CD4-positive, alpha-beta T cell (primary cell): ENCODE results near the gene CETP. TPM values are rescaled to one million over a fixed set of nuclear protein-coding genes. Genes with fewer than 3 reads are reported as not detected.

ENCODE experiments used
- ATAC-seq: fragments of 200-7000 bp; cut with Tn5 transposase; one replicate; pipeline ENCODE4 v1.10.0; 2022; ENCODE audit warnings: mild to moderate bottlenecking; ENCODE audit not compliant: poor library complexity
- CTCF ChIA-PET: fragments of 350-600 bp; sonication (Branson Sonifier 250); formaldehyde crosslinking; loops from one replicate; lab custom pipeline; 2021; ENCODE audit warnings: antibody characterized with exemption, inconsistent platforms; lab: Charles Lee
- POLR2A ChIA-PET: fragments of 350-600 bp; sonication (Branson Sonifier 250); formaldehyde crosslinking; loops from one replicate; lab custom pipeline; 2021; ENCODE audit warnings: antibody characterized with exemption, inconsistent platforms; lab: Charles Lee
- DNase-seq, 14 experiments: peaks; one replicate each; pipeline ENCODE4 v3.0.0-alpha.2; 2013 to 2020; ENCODE audit warnings: mixed read lengths in 2 of 14
- H3K27ac ChIP-seq, 2 donors: one replicate each; pipeline versions ENCODE4 v1.5.1 to v1.7.0; 2013; ENCODE audit warnings: low read length in 2 of 2, low read depth in 1 of 2, mild to moderate bottlenecking in 1 of 2
- H3K27me3 ChIP-seq, 2 experiments: 1 replicate in 1 of 2; 2 replicates in 1 of 2; pipeline versions ENCODE4 v1.6.1 to v1.7.0; 2013; ENCODE audit warnings: low read length in 2 of 2, control low read depth in 1 of 2, mild to moderate bottlenecking in 1 of 2, moderate library complexity in 1 of 2; ENCODE audit not compliant: insufficient read depth in 2 of 2, control insufficient read depth in 1 of 2
- H3K36me3 ChIP-seq: one replicate; pipeline ENCODE4 v1.6.1; 2013; ENCODE audit warnings: low read length, control low read depth; ENCODE audit not compliant: insufficient read depth
- H3K4me1 ChIP-seq: one replicate; pipeline ENCODE4 v1.6.1; 2013; ENCODE audit warnings: low read length, control low read depth; ENCODE audit not compliant: insufficient read depth
- H3K4me3 ChIP-seq: one replicate; pipeline ENCODE4 v1.5.1; 2013; ENCODE audit warnings: mild to moderate bottlenecking, low read length, moderate library complexity
- H3K9me3 ChIP-seq, 2 experiments: 1 replicate in 1 of 2; 2 replicates in 1 of 2; pipeline versions ENCODE4 v1.6.1 to v1.7.0; 2013; ENCODE audit warnings: low read length in 2 of 2, mild to moderate bottlenecking in 2 of 2, control low read depth in 1 of 2, moderate library complexity in 1 of 2; ENCODE audit not compliant: control insufficient read depth in 1 of 2, insufficient read depth in 1 of 2
- H3K27ac Mint-ChIP-seq: one replicate; pipeline ENCODE4 v1.8.0; 2020; ENCODE audit warnings: mixed read lengths
- H3K27me3 Mint-ChIP-seq: one replicate; pipeline ENCODE4 v1.8.0; 2021; ENCODE audit warnings: mixed read lengths
- H3K36me3 Mint-ChIP-seq: one replicate; pipeline ENCODE4 v1.8.0; 2021; ENCODE audit warnings: low read depth, mixed read lengths
- H3K4me1 Mint-ChIP-seq: one replicate; pipeline ENCODE4 v1.8.0; 2021; ENCODE audit warnings: low read depth, mixed read lengths
- H3K4me3 Mint-ChIP-seq: one replicate; pipeline ENCODE4 v1.8.0; 2020; ENCODE audit warnings: mild to moderate bottlenecking, mixed read lengths
- H3K9me3 Mint-ChIP-seq: one replicate; pipeline ENCODE4 v1.8.0; 2020; ENCODE audit warnings: mixed read lengths
- intact Hi-C, 2 experiments: fragments of 100-400 bp; cut with DNase I in 1 of 2; cut with micrococcal nuclease in 1 of 2; formaldehyde crosslinking; loops; one replicate each; pipeline versions ENCODE4 v1.15.1 to v1.9.0; 2023 to 2025; cut with DNase I, micrococcal nuclease
- polyA plus RNA-seq, 2 donors: library from polyadenylated mRNA; unstranded; fragments of 120-200 nt; gene quantifications; one replicate each; pipeline ENCODE4 v1.2.1, GENCODE V29; 2013
- total RNA-seq, 174 experiments: library from RNA in 2 of 174; stranded (reverse) in 2 of 174; gene quantifications; one replicate each; pipeline ENCODE4 v1.2.3 and lab custom pipeline; 2021 to 2026
- TF ChIP-seq, protein P1 (sequence below): fragments of 200-600 bp; IDR thresholded peaks from one replicate; pipeline ENCODE4 v1.8.0; 2022; ENCODE audit warnings: antibody characterized with exemption, mild to moderate bottlenecking

CETP gene
- total RNA-seq (not detected), total RNA-seq (lab: John Stamatoyannopoulos, UW) (0 to 0.51 (median 0.06) reads per million in 172 experiments)
- polyA plus RNA-seq (2013, experiment 1 of 2), result 1.7 TPM
- 0.97 TPM for polyA plus RNA-seq (2013, experiment 2 of 2)

DNA sequence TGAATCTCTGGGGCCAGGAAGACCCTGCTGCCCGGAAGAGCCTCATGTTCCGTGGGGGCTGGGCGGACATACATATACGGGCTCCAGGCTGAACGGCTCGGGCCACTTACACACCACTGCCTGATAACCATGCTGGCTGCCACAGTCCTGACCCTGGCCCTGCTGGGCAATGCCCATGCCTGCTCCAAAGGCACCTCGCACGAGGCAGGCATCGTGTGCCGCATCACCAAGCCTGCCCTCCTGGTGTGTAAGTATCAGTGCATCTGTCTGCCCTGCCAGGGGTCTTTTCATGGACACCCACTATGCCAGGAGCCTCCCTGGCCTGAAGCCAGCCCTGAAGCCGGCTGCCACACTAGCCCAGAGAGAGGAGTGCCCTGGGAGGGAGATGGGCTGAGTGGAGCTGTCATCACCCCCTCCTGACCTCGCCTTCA, at the start of gene CETP:
Gene CETP, plus strand, starts transcription at position 100 of the 431 bp plus-strand sequence. Its CDS starts 30 bp downstream, at position 130.
- H3K27ac ChIP-seq, result no peak within 1 kb of the TSS
- H3K27me3 Mint-ChIP-seq, result no peaks in the 10 kb centered on the region
- H3K9me3 ChIP-seq, result no peaks in the 10 kb centered on the region
- H3K27ac Mint-ChIP-seq, result no peak within 1 kb of the TSS
- CTCF ChIA-PET, result no interaction called here
- no peak for ATAC-seq
- intact Hi-C loops, result no loop called here
- H3K4me3 Mint-ChIP-seq, result no peak within 1 kb of the TSS
- H3K4me3 ChIP-seq, result no peak within 1 kb of the TSS
- TF ChIP-seq, protein P1, sequence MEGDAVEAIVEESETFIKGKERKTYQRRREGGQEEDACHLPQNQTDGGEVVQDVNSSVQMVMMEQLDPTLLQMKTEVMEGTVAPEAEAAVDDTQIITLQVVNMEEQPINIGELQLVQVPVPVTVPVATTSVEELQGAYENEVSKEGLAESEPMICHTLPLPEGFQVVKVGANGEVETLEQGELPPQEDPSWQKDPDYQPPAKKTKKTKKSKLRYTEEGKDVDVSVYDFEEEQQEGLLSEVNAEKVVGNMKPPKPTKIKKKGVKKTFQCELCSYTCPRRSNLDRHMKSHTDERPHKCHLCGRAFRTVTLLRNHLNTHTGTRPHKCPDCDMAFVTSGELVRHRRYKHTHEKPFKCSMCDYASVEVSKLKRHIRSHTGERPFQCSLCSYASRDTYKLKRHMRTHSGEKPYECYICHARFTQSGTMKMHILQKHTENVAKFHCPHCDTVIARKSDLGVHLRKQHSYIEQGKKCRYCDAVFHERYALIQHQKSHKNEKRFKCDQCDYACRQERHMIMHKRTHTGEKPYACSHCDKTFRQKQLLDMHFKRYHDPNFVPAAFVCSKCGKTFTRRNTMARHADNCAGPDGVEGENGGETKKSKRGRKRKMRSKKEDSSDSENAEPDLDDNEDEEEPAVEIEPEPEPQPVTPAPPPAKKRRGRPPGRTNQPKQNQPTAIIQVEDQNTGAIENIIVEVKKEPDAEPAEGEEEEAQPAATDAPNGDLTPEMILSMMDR, result no peak
- H3K36me3 ChIP-seq, result no peaks in the 10 kb centered on the region
- no peak for DNase-seq
- H3K4me1 Mint-ChIP-seq, result peaks cover 19% of the 10 kb centered on the region
- no peaks in the 10 kb centered on the region for H3K9me3 Mint-ChIP-seq
- no peaks in the 10 kb centered on the region for H3K27me3 ChIP-seq
- H3K36me3 Mint-ChIP-seq, result no peaks in the 10 kb centered on the region
- peaks cover 20% of the 10 kb centered on the region for H3K4me1 ChIP-seq
- POLR2A ChIA-PET, result interaction anchor here (0.9 kb wide), 1 partner anchor 11 kb away, joined by 3 read pairs; no protein-coding TSS in a partner anchor

GRCh38 chr16:56912746-56913708, 48.7 kb upstream of the CETP start:
- peaks cover 23% of the 10 kb centered on the region for H3K4me1 Mint-ChIP-seq
- no peaks in the 10 kb centered on the region for H3K27me3 Mint-ChIP-seq
- no peaks in the 10 kb centered on the region for H3K36me3 Mint-ChIP-seq
- TF ChIP-seq, protein P1, result no peak
- ChIA-PET CTCF (no interaction called here), POLR2A (interaction anchor here (0.6 kb wide), 1 partner anchor 35 kb away, joined by 3 read pairs; no protein-coding TSS in a partner anchor)
- no peak overlapping the region for H3K27ac Mint-ChIP-seq
- Histone ChIP-seq H3K4me3 (no peak overlapping the region), H3K4me1 (peaks cover 40% of the 10 kb centered on the region), H3K36me3 (no peaks in the 10 kb centered on the region), H3K9me3 (no peaks in the 10 kb centered on the region), H3K27ac (no peak overlapping the region), H3K27me3 (no peaks in the 10 kb centered on the region)
- DNase-seq, result no peak
- no peaks in the 10 kb centered on the region for H3K9me3 Mint-ChIP-seq
- H3K4me3 Mint-ChIP-seq, result no peak overlapping the region
- intact Hi-C loops, result no loop called here
- ATAC-seq, result no peak

DNA sequence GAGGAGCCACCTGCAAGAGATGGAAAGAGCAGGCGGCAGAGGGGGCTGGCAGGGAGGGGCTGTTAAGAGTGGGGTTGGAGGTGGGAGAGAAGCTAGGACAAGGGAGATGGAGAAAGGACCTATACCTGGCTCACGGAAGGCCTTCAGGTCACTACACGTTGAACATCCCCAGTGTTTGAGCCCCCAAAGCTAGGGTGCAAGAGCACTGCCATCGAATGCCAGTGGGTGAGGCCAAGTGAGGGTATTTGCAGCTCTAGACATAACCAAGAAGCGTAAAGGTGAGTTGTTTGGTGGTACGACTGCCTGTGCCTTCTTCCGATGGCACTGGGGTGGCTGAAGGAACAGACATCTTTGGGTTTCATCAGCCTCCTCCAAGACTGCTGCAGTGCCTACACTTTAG, 46.9 kb upstream of the CETP start:
- Histone ChIP-seq H3K27me3 (no peaks in the 10 kb centered on the region), H3K4me1 (peaks cover 40% of the 10 kb centered on the region), H3K9me3 (no peaks in the 10 kb centered on the region), H3K27ac (no peak overlapping the region), H3K4me3 (no peak overlapping the region), H3K36me3 (no peaks in the 10 kb centered on the region)
- no peaks in the 10 kb centered on the region for H3K27me3 Mint-ChIP-seq
- DNase-seq, result no peak
- TF ChIP-seq, protein P1, result no peak
- intact Hi-C loops, result no loop called here
- ChIA-PET CTCF (no interaction called here), POLR2A (no interaction called here)
- peaks cover 23% of the 10 kb centered on the region for H3K4me1 Mint-ChIP-seq
- H3K4me3 Mint-ChIP-seq, result no peak overlapping the region
- H3K27ac Mint-ChIP-seq, result no peak overlapping the region
- H3K9me3 Mint-ChIP-seq, result no peaks in the 10 kb centered on the region
- no peak for ATAC-seq
- no peaks in the 10 kb centered on the region for H3K36me3 Mint-ChIP-seq
